OCI-LY7 (cell line): ENCODE measurements around the gene NAALADL2. TPM values are rescaled to one million over a fixed set of nuclear protein-coding genes. Genes with fewer than 3 reads are reported as not detected.

Experiments
- BruUV-seq: library from RNA; stranded (reverse); fragments of 400-500 nt; replicated peaks from 2 replicates; lab custom pipeline; 2021; lab: Mats Ljungman, UMichigan
- CTCF ChIA-PET: fragments of 300-600 bp; sonication (Branson Sonifier 250); formaldehyde crosslinking; loops from one replicate; lab custom pipeline; 2022; ENCODE audit warnings: antibody characterized with exemption; ENCODE audit not compliant: unreplicated experiment; lab: Charles Lee
- POLR2A ChIA-PET: fragments of 300-600 bp; sonication (Branson Sonifier 250); formaldehyde crosslinking; loops from one replicate; lab custom pipeline; 2022; ENCODE audit warnings: antibody characterized with exemption; lab: Charles Lee
- DNase-seq: peaks from one replicate; pipeline ENCODE4 v3.0.0-alpha.2; 2015; ENCODE audit warnings: low spot score
- H2AFZ ChIP-seq: fragments of 200-600 bp; sonication (generic), shearing (Covaris generic); 2 replicates; pipeline ENCODE4 v1.6.1; 2014; ENCODE audit warnings: mild to moderate bottlenecking, antibody characterized with exemption, low read length, moderate library complexity
- H3K27ac ChIP-seq: fragments of 200-600 bp; sonication (generic); 2 replicates; pipeline ENCODE4 v1.5.1; 2014; ENCODE audit warnings: mixed run types, low read depth, mild to moderate bottlenecking, moderate library complexity, low read length, inconsistent platforms; ENCODE audit not compliant: poor library complexity, severe bottlenecking
- H3K36me3 ChIP-seq: fragments of 200-600 bp; sonication (generic); 2 replicates; pipeline ENCODE4 v1.6.1; 2014; ENCODE audit warnings: mild to moderate bottlenecking, antibody characterized with exemption, low read length, moderate library complexity, mixed read lengths; ENCODE audit not compliant: insufficient read depth
- H3K4me1 ChIP-seq: fragments of 200-600 bp; sonication (generic); 2 replicates; pipeline ENCODE4 v1.5.1; 2014; ENCODE audit warnings: mild to moderate bottlenecking, low read length; ENCODE audit not compliant: insufficient read depth, poor library complexity, severe bottlenecking
- H3K4me2 ChIP-seq: fragments of 200-600 bp; sonication (generic); 2 replicates; pipeline ENCODE4 v1.6.1; 2014; ENCODE audit warnings: mild to moderate bottlenecking, low read length
- H3K4me3 ChIP-seq: fragments of 200-600 bp; sonication (generic); 2 replicates; pipeline ENCODE4 v1.5.1; 2014; ENCODE audit warnings: mild to moderate bottlenecking, low read depth, low read length; ENCODE audit not compliant: poor library complexity, severe bottlenecking
- H3K79me2 ChIP-seq: fragments of 200-600 bp; sonication (generic); 2 replicates; pipeline ENCODE4 v1.6.1; 2016; ENCODE audit warnings: low read depth, mild to moderate bottlenecking, low read length, moderate library complexity, mixed read lengths; ENCODE audit not compliant: insufficient read depth
- H3K9me2 ChIP-seq: fragments of 200-600 bp; sonication (generic); 2 replicates; pipeline ENCODE4 v1.6.1; 2016; ENCODE audit warnings: mild to moderate bottlenecking, low read length, mixed read lengths; ENCODE audit not compliant: insufficient read depth
- H3K9me3 ChIP-seq: fragments of 200-600 bp; sonication (generic); 2 replicates; pipeline ENCODE4 v1.6.1; 2014; ENCODE audit warnings: mild to moderate bottlenecking, mixed run types, low read length, mixed read lengths
- H4K20me1 ChIP-seq: fragments of 200-600 bp; sonication (generic); 2 replicates; pipeline ENCODE4 v1.6.1; 2014; ENCODE audit warnings: mild to moderate bottlenecking, antibody characterized with exemption, low read length, moderate library complexity, mixed read lengths; ENCODE audit not compliant: insufficient read depth
- EZH2phosphoT487 ChIP-seq: fragments of 200-600 bp; sonication (generic); IDR thresholded peaks from 2 replicates; pipeline ENCODE4 v1.6.1; 2018; ENCODE audit warnings: low read depth, borderline replicate concordance, mild to moderate bottlenecking, mixed run types, antibody characterized with exemption, low read length, moderate library complexity, mixed read lengths
- intact Hi-C: fragments of 100-400 bp; cut with micrococcal nuclease; formaldehyde crosslinking; loops from one replicate; pipeline ENCODE4 v1.10.0; 2022; ENCODE audit not compliant: unreplicated experiment
- total RNA-seq, 2 experiments: library from RNA; depleted of rRNA in 1 of 2; stranded (reverse); fragments of >200 nt in 1 of 2; shearing (Covaris generic) in 1 of 2; gene quantifications; 2 replicates each; pipeline ENCODE4 v1.2.3, GENCODE V29; 2014 to 2022
- TF ChIP-seq, protein P1 (sequence below): fragments of 200-600 bp; sonication (generic); conservative IDR thresholded peaks from 2 replicates; pipeline ENCODE4 v1.5.1; 2014; ENCODE audit warnings: mild to moderate bottlenecking, antibody characterized with exemption, low read length, moderate library complexity, mixed read lengths

The NAALADL2 gene
- total RNA-seq, 2 experiments from 2014 or later: 0.25 to 0.70 TPM

DNA sequence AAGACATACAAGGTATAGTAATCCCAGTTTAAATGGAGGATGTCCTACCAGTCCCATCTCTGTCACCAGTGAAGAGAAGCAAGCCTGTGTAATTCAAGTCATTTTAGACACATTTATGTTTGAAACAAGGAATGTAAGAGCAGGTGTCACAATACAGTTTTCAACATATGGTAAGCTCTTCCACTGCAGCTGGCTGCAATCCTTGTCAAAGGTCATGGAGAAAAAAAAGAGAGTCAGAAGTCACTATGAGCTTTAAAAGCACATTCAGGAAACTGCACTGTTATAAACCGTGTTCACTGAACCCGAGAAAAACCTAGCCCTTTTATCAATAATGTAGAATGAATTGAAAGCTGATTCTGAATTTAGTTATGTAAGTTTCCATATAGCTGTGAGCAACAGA is 206.4 kb downstream of the NAALADL2 start:
- H3K9me3 ChIP-seq: no peaks in the 10 kb centered on the region
- no peaks in the 10 kb centered on the region for H4K20me1 ChIP-seq
- ChIA-PET CTCF (no interaction called here), POLR2A (no interaction called here)
- H3K36me3 ChIP-seq: no peaks in the 10 kb centered on the region
- H3K4me3 ChIP-seq: no peak overlapping the region
- no peak overlapping the region for H2AFZ ChIP-seq
- no TSS peak for BruUV-seq
- H3K79me2 ChIP-seq: no peaks in the 10 kb centered on the region
- no peaks in the 10 kb centered on the region for H3K9me2 ChIP-seq
- no peak for DNase-seq
- intact Hi-C loops: no loop called here
- TF ChIP-seq, protein P1, sequence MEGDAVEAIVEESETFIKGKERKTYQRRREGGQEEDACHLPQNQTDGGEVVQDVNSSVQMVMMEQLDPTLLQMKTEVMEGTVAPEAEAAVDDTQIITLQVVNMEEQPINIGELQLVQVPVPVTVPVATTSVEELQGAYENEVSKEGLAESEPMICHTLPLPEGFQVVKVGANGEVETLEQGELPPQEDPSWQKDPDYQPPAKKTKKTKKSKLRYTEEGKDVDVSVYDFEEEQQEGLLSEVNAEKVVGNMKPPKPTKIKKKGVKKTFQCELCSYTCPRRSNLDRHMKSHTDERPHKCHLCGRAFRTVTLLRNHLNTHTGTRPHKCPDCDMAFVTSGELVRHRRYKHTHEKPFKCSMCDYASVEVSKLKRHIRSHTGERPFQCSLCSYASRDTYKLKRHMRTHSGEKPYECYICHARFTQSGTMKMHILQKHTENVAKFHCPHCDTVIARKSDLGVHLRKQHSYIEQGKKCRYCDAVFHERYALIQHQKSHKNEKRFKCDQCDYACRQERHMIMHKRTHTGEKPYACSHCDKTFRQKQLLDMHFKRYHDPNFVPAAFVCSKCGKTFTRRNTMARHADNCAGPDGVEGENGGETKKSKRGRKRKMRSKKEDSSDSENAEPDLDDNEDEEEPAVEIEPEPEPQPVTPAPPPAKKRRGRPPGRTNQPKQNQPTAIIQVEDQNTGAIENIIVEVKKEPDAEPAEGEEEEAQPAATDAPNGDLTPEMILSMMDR: no peak
- no peak for TF ChIP-seq EZH2phosphoT487
- H3K27ac ChIP-seq: no peak overlapping the region
- no peak overlapping the region for H3K4me2 ChIP-seq
- no peaks in the 10 kb centered on the region for H3K4me1 ChIP-seq

DNA sequence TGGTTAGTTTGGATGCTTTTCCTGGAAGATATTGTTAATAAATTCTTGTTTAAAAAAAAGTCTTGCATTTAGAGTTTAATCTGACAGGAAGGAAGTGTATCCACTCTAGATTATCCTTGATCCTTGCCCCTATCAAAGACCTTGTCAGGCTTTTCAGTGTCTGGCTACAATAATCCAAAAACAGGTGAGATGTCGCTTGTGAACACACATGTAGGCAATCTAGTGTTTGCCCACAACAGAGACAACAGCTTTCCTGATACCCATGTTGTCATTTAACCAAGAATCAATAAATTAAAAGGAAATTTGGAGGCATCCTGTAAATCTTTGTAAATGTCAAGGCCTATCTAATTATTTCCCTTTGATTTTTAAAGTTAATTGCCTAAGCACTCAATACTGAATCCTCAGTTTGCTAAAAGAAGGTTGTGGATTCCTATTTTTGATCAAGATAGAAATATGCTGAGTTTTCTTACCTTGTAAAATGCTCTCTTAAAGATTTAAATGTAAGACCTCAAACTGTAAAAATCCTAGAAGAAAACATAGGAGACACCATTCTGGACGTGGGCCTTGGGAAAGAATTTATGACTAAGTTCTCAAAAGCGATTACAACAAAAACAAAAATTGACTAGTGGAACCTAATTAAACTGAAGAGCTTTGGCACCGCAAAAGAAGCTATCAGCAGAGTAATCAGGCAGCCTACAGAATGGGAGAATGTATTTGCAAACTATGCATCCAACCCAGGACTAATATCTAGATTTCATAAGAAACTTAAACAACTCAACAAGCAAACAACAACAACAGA is 207.7 kb downstream of the NAALADL2 start:
- Histone ChIP-seq H2AFZ (no peak overlapping the region), H3K9me3 (no peaks in the 10 kb centered on the region), H4K20me1 (no peaks in the 10 kb centered on the region), H3K9me2 (no peaks in the 10 kb centered on the region), H3K79me2 (no peaks in the 10 kb centered on the region), H3K27ac (no peak overlapping the region), H3K4me2 (no peak overlapping the region), H3K4me1 (no peaks in the 10 kb centered on the region), H3K36me3 (no peaks in the 10 kb centered on the region), H3K4me3 (no peak overlapping the region)
- ChIA-PET CTCF (no interaction called here), POLR2A (no interaction called here)
- no peak for DNase-seq
- BruUV-seq: no TSS peak
- TF ChIP-seq EZH2phosphoT487: no peak
- TF ChIP-seq, protein P1: no peak
- intact Hi-C loops: no loop called here

DNA sequence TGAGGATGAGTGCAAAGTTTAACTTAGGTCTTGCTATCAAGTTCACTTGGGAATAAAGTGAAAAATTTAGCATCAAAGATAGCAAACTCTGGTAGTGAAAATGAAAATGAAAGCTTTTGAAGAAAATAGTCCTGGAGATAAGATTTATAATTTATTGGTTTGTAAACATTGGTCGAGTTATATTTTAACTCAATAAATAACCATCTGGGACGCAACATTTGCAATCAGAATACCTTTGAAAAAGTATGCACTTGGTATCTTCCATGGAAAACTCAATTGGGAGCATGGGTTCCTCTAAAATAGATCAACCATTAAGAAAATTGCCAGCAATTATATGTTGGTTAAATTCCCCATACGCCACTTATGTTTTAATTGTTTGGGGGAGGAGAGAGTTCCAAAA is 209.5 kb downstream of the NAALADL2 start:
- DNase-seq: no peak
- ChIA-PET POLR2A (no interaction called here), CTCF (no interaction called here)
- Histone ChIP-seq H3K4me3 (no peak overlapping the region), H3K4me2 (no peak overlapping the region), H3K27ac (no peak overlapping the region), H3K79me2 (no peaks in the 10 kb centered on the region), H2AFZ (no peak overlapping the region), H4K20me1 (no peaks in the 10 kb centered on the region), H3K9me2 (no peaks in the 10 kb centered on the region), H3K4me1 (no peaks in the 10 kb centered on the region), H3K9me3 (no peaks in the 10 kb centered on the region), H3K36me3 (no peaks in the 10 kb centered on the region)
- intact Hi-C loops: no loop called here
- BruUV-seq: no TSS peak
- TF ChIP-seq EZH2phosphoT487: no peak
- TF ChIP-seq, protein P1: no peak
